Muscle layer of duodenum (tissue), 2 donors: Measurements from ENCODE around the gene SMPDL3A.

ENCODE experiments used
- H3K27ac ChIP-seq: one replicate; pipeline ENCODE4 v1.7.0; 2013; ENCODE audit warnings: mild to moderate bottlenecking, low read length
- H3K27me3 ChIP-seq: one replicate; pipeline ENCODE4 v1.7.0; 2013; ENCODE audit warnings: low read depth, mild to moderate bottlenecking, control low read depth, low read length
- H3K36me3 ChIP-seq, 2 donors: one replicate each; pipeline ENCODE4 v1.7.0; 2013; ENCODE audit warnings: low read length in 2 of 2, control low read depth in 1 of 2, mild to moderate bottlenecking in 1 of 2; ENCODE audit not compliant: insufficient read depth in 2 of 2, control insufficient read depth in 1 of 2
- H3K4me1 ChIP-seq, 2 donors: one replicate each; pipeline ENCODE4 v1.7.0; 2013; ENCODE audit warnings: low read length in 2 of 2, mild to moderate bottlenecking in 2 of 2, control low read depth in 1 of 2, moderate library complexity in 1 of 2; ENCODE audit not compliant: insufficient read depth in 2 of 2, control insufficient read depth in 1 of 2
- H3K4me3 ChIP-seq, 2 donors: one replicate each; pipeline ENCODE4 v1.7.0; 2013; ENCODE audit warnings: low read length in 2 of 2, low read depth in 1 of 2, mild to moderate bottlenecking in 1 of 2
- H3K9me3 ChIP-seq, 2 donors: one replicate each; pipeline ENCODE4 v1.7.0; 2013; ENCODE audit warnings: low read length in 2 of 2, control low read depth in 1 of 2, mild to moderate bottlenecking in 1 of 2; ENCODE audit not compliant: control insufficient read depth in 1 of 2
- donor health status: healthy.

Gene SMPDL3A

DNA sequence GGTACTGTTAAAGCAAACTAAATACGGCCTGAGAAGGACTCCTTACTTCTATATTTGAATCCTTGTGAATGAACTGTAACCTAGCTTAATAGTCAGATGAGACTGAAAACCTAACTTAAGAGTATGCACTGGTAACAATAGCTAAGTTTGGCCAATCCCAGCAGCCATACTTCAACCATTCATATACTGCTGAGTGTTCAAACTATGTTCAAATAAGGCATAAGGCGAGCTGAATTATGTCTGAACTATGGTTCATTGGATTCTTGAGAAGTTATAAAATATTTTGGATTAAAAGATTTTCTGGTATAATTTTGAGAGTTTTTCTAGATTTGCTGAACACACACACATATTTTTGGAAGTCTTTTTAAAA is 2.2 kb downstream of the SMPDL3A start:
- H3K27ac ChIP-seq = peak overlapping the region; percentile 84
- H3K4me3 ChIP-seq = peak overlapping the region in 1 of 2 donors; percentile 95

DNA sequence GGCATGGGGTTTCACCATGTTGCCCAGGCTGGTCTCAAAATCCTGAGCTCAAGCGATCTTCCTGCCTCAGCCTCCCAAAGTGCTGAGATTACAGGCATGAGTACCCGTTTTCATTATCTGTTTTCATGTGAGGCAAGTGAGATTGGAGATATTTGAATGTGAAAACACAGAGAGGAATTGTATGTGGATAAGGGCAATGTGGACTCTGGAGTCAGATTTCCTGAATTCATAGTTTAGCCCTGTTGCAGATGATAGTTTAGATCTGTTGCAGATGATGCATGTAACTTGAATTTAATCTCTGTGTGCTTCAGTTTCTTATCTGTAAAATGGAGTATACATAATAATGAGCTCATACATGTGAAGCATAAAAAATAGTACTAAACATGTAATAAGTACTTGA is 3.7 kb downstream of the SMPDL3A start:
- Histone ChIP-seq H3K27me3 (no peaks in the 10 kb centered on the region), H3K4me3 (no peak overlapping the region), H3K27ac (peak overlapping the region; percentile 1), H3K36me3 (peaks cover 0 to 1% of the 10 kb centered on the region in 2 donors), H3K9me3 (no peaks in the 10 kb centered on the region), H3K4me1 (peaks cover 11 to 18% of the 10 kb centered on the region in 2 donors)

More for the DNA sequence above, 2.2 kb downstream of the SMPDL3A start:
- Histone ChIP-seq H3K36me3 (no peaks in the 10 kb centered on the region), H3K4me1 (peaks cover 11 to 18% of the 10 kb centered on the region in 2 donors), H3K27me3 (no peaks in the 10 kb centered on the region), H3K9me3 (no peaks in the 10 kb centered on the region)

- H3K4me3 ChIP-seq = no peak overlapping the region
- no peaks in the 10 kb centered on the region for H3K9me3 ChIP-seq
- H3K4me1 ChIP-seq = no peaks in the 10 kb centered on the region
- H3K36me3 ChIP-seq = peaks cover 0 to 7% of the 10 kb centered on the region in 2 donors
- H3K27ac ChIP-seq = peak overlapping the region; percentile 36
- H3K27me3 ChIP-seq = no peaks in the 10 kb centered on the region
These were observed 8.5 kb downstream of the SMPDL3A start for GRCh38 chr6:122797537-122797936.

- Histone ChIP-seq H3K4me3 (no peak overlapping the region), H3K9me3 (no peaks in the 10 kb centered on the region), H3K27ac (peak overlapping the region; percentile 36), H3K4me1 (no peaks in the 10 kb centered on the region), H3K27me3 (no peaks in the 10 kb centered on the region), H3K36me3 (peaks cover 0 to 7% of the 10 kb centered on the region in 2 donors)
These were observed 9.1 kb downstream of the SMPDL3A start for GRCh38 chr6:122798099-122798641.

DNA sequence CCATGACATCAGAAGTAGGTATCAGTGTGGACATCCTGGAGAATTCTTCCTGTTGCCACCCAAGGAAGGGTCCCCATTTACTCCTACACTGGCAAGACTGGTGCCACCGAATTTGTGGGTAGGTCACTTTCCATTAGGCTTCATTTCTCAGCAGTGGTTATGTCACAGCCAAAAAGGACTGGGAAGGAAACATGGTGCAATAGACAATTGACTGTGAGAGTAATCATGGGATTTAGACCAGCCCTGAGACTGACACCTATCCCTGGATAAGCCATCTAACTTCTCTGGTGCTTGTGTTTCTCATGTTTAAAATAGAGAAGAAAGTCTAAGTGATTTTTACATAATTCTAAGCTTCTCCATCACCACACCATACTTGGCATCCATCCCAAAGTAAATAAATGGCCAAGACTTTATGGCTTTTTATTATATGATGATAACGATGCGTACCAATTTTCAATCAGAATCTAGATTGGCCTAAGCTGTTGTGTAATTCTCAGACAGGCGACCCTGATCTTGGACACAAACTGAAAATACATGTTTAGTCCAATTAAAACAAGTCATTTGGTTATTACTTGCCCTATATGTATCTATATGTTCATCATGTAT is 10.2 kb downstream of the SMPDL3A start:
- no peak overlapping the region for H3K4me3 ChIP-seq
- no peaks in the 10 kb centered on the region for H3K9me3 ChIP-seq
- H3K27ac ChIP-seq = no peak overlapping the region
- no peaks in the 10 kb centered on the region for H3K4me1 ChIP-seq
- no peaks in the 10 kb centered on the region for H3K27me3 ChIP-seq
- peaks cover 0 to 7% of the 10 kb centered on the region in 2 donors for H3K36me3 ChIP-seq

DNA sequence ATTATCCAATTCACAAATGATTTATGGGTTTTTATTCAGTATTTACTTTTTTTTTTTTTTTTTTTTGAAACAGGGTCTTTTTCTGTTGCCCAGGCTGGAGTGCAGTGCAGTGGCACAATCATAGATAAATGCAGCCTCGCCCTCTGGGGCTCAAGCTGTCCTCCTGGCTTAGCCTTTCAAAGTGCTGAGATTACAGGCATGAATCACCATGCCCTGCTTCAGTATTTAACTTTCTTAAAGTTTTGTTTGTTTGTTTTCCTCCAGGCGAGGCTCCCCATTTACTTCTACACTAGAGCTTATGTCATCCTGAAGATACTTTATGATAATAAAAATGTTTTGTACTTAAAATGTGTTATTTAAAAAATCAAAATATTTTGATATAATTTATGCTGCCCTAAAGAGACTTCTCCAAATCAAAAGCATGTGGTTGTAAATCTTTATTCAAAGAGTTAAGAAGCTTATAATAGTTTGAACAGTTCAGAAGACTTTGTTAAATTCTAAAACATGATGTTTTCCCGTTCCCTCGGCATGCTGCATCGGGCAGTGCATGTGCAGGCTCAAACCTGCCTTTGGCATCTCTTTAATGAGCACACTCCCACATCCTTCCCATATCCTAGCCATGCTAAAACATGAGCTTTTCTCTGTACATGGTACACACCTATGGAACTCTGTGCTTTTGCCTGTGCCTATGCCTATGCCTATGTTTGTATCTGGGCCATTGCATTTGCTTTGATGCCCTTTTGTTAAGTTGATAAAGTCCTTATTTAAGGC is 11.0 kb downstream of the SMPDL3A start:
- Histone ChIP-seq H3K4me1 (no peaks in the 10 kb centered on the region), H3K36me3 (peaks cover 1 to 7% of the 10 kb centered on the region in 2 donors), H3K27ac (no peak overlapping the region)

DNA sequence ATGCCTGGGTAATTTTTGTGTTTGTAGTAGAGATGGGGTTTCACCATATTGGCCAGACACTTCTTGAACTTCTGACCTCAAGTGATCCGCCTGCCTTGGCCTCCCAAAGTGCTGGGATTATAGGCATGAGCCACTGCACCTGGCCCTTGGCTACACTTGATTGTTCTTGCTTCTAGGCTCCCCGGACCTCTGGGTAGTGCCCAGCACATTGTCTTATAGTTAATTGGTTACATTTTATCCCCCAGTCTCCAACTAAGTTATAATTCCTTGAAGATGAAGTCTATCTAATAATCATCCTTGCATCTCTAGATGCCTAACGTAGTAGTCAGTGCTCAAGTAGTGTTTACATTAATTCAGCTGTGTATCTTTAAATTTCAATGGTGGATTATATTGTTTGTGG is 11.8 kb downstream of the SMPDL3A start:
- no peaks in the 10 kb centered on the region for H3K4me1 ChIP-seq
- H3K4me3 ChIP-seq = no peak overlapping the region
- H3K36me3 ChIP-seq = peaks cover 2 to 7% of the 10 kb centered on the region in 2 donors
- H3K27me3 ChIP-seq = no peaks in the 10 kb centered on the region
- no peaks in the 10 kb centered on the region for H3K9me3 ChIP-seq
- no peak overlapping the region for H3K27ac ChIP-seq

More for the DNA sequence above, 11.0 kb downstream of the SMPDL3A start:
- Histone ChIP-seq H3K4me3 (no peak overlapping the region), H3K27me3 (no peaks in the 10 kb centered on the region), H3K9me3 (no peaks in the 10 kb centered on the region)

DNA sequence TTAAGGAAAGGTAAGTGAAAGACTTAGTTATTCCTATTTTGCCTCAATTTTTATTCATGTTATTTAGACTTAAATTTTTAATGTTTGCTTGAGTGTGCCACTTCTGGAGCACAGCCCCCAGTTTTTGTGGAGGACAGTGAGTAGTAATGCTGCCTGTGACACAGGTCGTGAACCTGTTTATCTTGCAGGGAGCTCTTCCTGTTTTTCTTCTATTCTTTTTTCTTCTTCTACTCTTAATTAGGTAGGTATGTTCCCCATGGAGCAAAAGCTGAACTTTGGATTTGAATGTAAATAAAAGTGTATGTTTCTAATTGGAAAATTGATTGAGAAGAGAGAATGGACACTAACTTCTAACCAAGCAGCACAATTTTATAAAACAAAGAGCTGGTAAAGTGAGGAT is 12.3 kb downstream of the SMPDL3A start:
- Histone ChIP-seq H3K9me3 (no peaks in the 10 kb centered on the region), H3K27ac (no peak overlapping the region), H3K4me1 (no peaks in the 10 kb centered on the region), H3K4me3 (no peak overlapping the region), H3K36me3 (peaks cover 2 to 7% of the 10 kb centered on the region in 2 donors), H3K27me3 (no peaks in the 10 kb centered on the region)

GRCh38 chr6:122803171-122803661 is 14.2 kb downstream of the SMPDL3A start:
- Histone ChIP-seq H3K9me3 (no peaks in the 10 kb centered on the region), H3K4me1 (no peaks in the 10 kb centered on the region), H3K4me3 (no peak overlapping the region), H3K27me3 (no peaks in the 10 kb centered on the region), H3K36me3 (peaks cover 1 to 2% of the 10 kb centered on the region in 2 donors), H3K27ac (no peak overlapping the region)

DNA sequence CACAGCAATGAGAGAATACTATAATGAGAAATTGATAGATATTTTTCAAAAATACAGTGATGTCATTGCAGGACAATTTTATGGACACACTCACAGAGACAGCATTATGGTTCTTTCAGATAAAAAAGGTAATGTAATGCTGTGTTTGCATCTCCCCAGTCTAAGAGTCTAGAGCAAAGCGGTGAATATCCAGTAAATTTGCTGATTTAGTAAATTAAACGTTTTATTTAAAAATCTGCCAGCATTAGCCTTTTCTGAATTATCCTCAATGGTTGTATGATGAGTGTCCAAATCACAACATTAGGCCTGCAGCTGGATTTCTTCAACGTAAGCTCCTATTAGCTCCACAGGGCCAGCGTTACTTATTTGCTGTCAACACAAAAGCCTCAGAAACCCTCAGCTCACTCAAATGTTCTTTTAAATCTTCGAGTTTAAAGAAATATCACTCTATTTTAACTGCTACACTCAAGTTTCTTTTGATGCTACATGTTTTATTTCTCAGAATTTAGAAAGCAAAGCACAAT is 16.0 kb downstream of the SMPDL3A start:
- H3K9me3 ChIP-seq = no peaks in the 10 kb centered on the region
- H3K36me3 ChIP-seq = peaks cover 0 to 7% of the 10 kb centered on the region in 2 donors
- H3K4me3 ChIP-seq = no peak overlapping the region
- no peaks in the 10 kb centered on the region for H3K27me3 ChIP-seq
- no peaks in the 10 kb centered on the region for H3K4me1 ChIP-seq
- H3K27ac ChIP-seq = no peak overlapping the region

GRCh38 chr6:122806291-122806690 is 17.2 kb downstream of the SMPDL3A start:
- H3K4me3 ChIP-seq = no peak overlapping the region
- H3K36me3 ChIP-seq = peaks cover 0 to 7% of the 10 kb centered on the region in 2 donors
- H3K9me3 ChIP-seq = no peaks in the 10 kb centered on the region
- no peak overlapping the region for H3K27ac ChIP-seq
- H3K4me1 ChIP-seq = no peaks in the 10 kb centered on the region
- H3K27me3 ChIP-seq = no peaks in the 10 kb centered on the region
